Mesenchymal stem cell (in vitro differentiated cells and primary cell): ENCODE data around the gene ANO7.

Experiments used
- DNase-seq: peaks from one replicate; pipeline ENCODE4 v3.0.0-alpha.2; 2013
- H2AFZ ChIP-seq: one replicate; pipeline ENCODE4 v1.6.1; 2013; ENCODE audit warnings: low read depth, mild to moderate bottlenecking, control low read depth, inconsistent platforms, low read length, moderate library complexity
- H2AK5ac ChIP-seq: 2 replicates; pipeline ENCODE4 v1.6.1; 2013; ENCODE audit warnings: low read length, moderate library complexity, mild to moderate bottlenecking, inconsistent platforms; ENCODE audit not compliant: severe bottlenecking
- H2BK120ac ChIP-seq: one replicate; pipeline ENCODE4 v1.6.1; 2013; ENCODE audit warnings: low read depth, mild to moderate bottlenecking, inconsistent platforms, low read length, moderate library complexity
- H2BK12ac ChIP-seq, 2 experiments: one replicate each; pipeline ENCODE4 v1.6.1; 2013; ENCODE audit warnings: inconsistent platforms in 2 of 2, low read length in 2 of 2, mild to moderate bottlenecking in 2 of 2, moderate library complexity in 2 of 2, control low read depth in 1 of 2
- H2BK15ac ChIP-seq: one replicate; pipeline ENCODE4 v1.6.1; 2013; ENCODE audit warnings: mild to moderate bottlenecking, low read depth, inconsistent platforms; ENCODE audit not compliant: poor library complexity, severe bottlenecking
- H2BK5ac ChIP-seq: 2 replicates; pipeline ENCODE4 v1.6.1; 2013; ENCODE audit warnings: low read depth, mild to moderate bottlenecking, low read length, control low read depth, inconsistent platforms; ENCODE audit not compliant: poor library complexity, severe bottlenecking
- H3K14ac ChIP-seq, 2 experiments: one replicate each; pipeline ENCODE4 v1.6.1; 2013; ENCODE audit warnings: inconsistent platforms in 2 of 2, low read length in 2 of 2, control low read depth in 1 of 2, mild to moderate bottlenecking in 1 of 2, moderate library complexity in 1 of 2
- H3K18ac ChIP-seq, 2 experiments: one replicate each; pipeline ENCODE4 v1.6.1; 2013; ENCODE audit warnings: inconsistent platforms in 2 of 2, low read length in 2 of 2, control low read depth in 1 of 2, low read depth in 1 of 2, mild to moderate bottlenecking in 1 of 2
- H3K23ac ChIP-seq, 2 experiments: one replicate each; pipeline ENCODE4 v1.6.1; 2013; ENCODE audit warnings: inconsistent platforms in 2 of 2, low read length in 2 of 2, mild to moderate bottlenecking in 2 of 2, moderate library complexity in 2 of 2, control low read depth in 1 of 2
- H3K27ac ChIP-seq: 2 replicates; pipeline ENCODE4 v1.5.1; 2013; ENCODE audit warnings: mild to moderate bottlenecking, moderate library complexity, low read length, control low read depth, inconsistent platforms; ENCODE audit not compliant: poor library complexity, severe bottlenecking
- H3K27me3 ChIP-seq, 2 experiments: 2 replicates each; pipeline versions ENCODE4 v1.6.1 to v1.7.0; 2013; ENCODE audit warnings: low read length in 2 of 2, mild to moderate bottlenecking in 2 of 2, moderate library complexity in 2 of 2, control low read depth in 1 of 2, inconsistent platforms in 1 of 2; ENCODE audit not compliant: control insufficient read depth in 1 of 2, insufficient read depth in 1 of 2
- H3K36me3 ChIP-seq, 2 experiments: 2 replicates each; pipeline versions ENCODE4 v1.6.1 to v1.7.0; 2013; ENCODE audit warnings: low read length in 2 of 2, control low read depth in 1 of 2, inconsistent platforms in 1 of 2, low read depth in 1 of 2, mild to moderate bottlenecking in 1 of 2; ENCODE audit not compliant: insufficient read depth in 2 of 2, control insufficient read depth in 1 of 2
- H3K4ac ChIP-seq, 2 experiments: one replicate each; pipeline ENCODE4 v1.6.1; 2013; ENCODE audit warnings: inconsistent platforms in 2 of 2, low read length in 2 of 2, mild to moderate bottlenecking in 2 of 2, moderate library complexity in 2 of 2, control low read depth in 1 of 2, low read depth in 1 of 2
- H3K4me1 ChIP-seq: 2 replicates; pipeline ENCODE4 v1.6.1; 2013; ENCODE audit warnings: low read depth, low read length, control low read depth; ENCODE audit not compliant: control insufficient read depth, insufficient read depth
- H3K4me2 ChIP-seq: 2 replicates; pipeline ENCODE4 v1.6.1; 2013; ENCODE audit warnings: low read length, mild to moderate bottlenecking, inconsistent platforms; ENCODE audit not compliant: poor library complexity, severe bottlenecking
- H3K4me3 ChIP-seq, 2 experiments: 2 replicates each; pipeline versions ENCODE4 v1.5.1 to v1.7.0; 2013; ENCODE audit warnings: low read length in 2 of 2, mild to moderate bottlenecking in 2 of 2, control low read depth in 1 of 2, low read depth in 1 of 2; ENCODE audit not compliant: insufficient read depth in 1 of 2
- H3K79me1 ChIP-seq: replicated peaks from 2 replicates; pipeline ENCODE4 v1.6.1; 2013; ENCODE audit warnings: mild to moderate bottlenecking, control low read depth, low read length, inconsistent platforms; ENCODE audit not compliant: poor library complexity, severe bottlenecking
- H3K9ac ChIP-seq: 2 replicates; pipeline ENCODE4 v1.7.0; 2013; ENCODE audit warnings: mild to moderate bottlenecking, low read length, moderate library complexity
- H3K9me3 ChIP-seq: 2 replicates; pipeline ENCODE4 v1.7.0; 2013; ENCODE audit warnings: mild to moderate bottlenecking, low read length; ENCODE audit not compliant: control insufficient read depth
- H4K8ac ChIP-seq: one replicate; pipeline ENCODE4 v1.6.1; 2013; ENCODE audit warnings: inconsistent platforms, mild to moderate bottlenecking, low read length, moderate library complexity
- H4K91ac ChIP-seq: one replicate; pipeline ENCODE4 v1.6.1; 2013; ENCODE audit warnings: mild to moderate bottlenecking, low read length, inconsistent platforms
- WGBS: methylation state at CpG from one replicate; pipeline ENCODE4 v1.1.7; 2013; ENCODE audit warnings: mixed read lengths; 5-methylcytosine and 5-hydroxymethylcytosine counted together

The ANO7 gene

DNA sequence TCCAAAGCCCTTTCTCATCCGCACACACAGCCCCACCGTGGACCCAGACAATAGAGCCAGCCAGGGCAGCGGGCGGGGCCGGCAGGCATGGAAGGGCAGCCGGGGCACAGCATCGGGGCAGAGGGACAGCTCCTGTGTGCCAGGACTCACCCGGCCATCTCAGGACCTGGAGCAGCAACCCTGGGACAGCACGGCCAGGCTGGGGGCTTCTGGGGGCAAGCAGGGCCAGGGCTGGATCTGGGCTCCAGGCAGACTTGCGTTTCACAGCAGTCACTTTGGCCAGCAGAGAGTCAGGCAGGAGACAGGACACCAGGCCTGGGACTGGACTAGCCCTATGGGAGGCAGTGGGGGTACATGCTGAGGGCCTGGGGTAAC, 15.5 kb downstream of the ANO7 start:
- Histone ChIP-seq H2BK12ac (no peak overlapping the region), H2BK120ac (no peak overlapping the region), H3K23ac (no peak overlapping the region), H3K4me2 (no peak overlapping the region), H3K27me3 (peaks cover 6 to 25% of the 10 kb centered on the region in 2 experiments), H3K4ac (no peak overlapping the region), H3K27ac (no peak overlapping the region), H3K9ac (no peak overlapping the region), H4K91ac (no peak overlapping the region), H2BK5ac (no peak overlapping the region), H2AFZ (no peak overlapping the region), H2BK15ac (no peak overlapping the region), H4K8ac (no peak overlapping the region), H3K9me3 (no peaks in the 10 kb centered on the region), H3K79me1 (no peaks in the 10 kb centered on the region), H3K4me3 (no peak overlapping the region), H3K14ac (peak overlapping the region in 1 of 2 experiments; percentile 38), H2AK5ac (no peak overlapping the region), H3K36me3 (no peaks in the 10 kb centered on the region), H3K18ac (no peak overlapping the region), H3K4me1 (peaks cover 6% of the 10 kb centered on the region)
- DNase-seq, result no peak
- whole genome bisulfite sequencing, result 94% methylated on average over 10 of the region's 10 CpGs

DNA sequence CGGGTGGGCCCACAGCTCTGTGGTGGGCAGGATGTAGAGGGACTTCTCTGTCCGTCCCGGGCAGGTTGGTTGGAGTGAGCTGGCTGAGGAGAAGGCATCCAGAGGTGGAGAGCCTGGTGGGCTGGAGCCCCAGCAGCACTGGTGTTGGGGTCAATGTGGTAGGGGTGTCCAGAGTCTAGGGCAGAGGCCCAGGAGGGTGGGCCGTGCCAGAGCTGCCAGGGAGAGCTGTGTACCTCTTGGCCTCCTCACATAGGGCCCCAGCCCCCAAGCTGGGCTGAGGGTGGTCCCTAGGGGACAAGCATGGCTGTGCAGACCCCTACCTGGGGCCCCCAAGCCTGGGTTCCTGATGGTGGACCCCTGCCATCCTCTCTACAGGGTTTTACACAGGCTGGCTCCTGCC, 16.0 kb downstream of the ANO7 start:
- WGBS, result 73% methylated on average over 4 of the region's 4 CpGs
- H4K91ac ChIP-seq, result no peak overlapping the region
- no peaks in the 10 kb centered on the region for H3K36me3 ChIP-seq
- no peak overlapping the region for H3K23ac ChIP-seq
- H2BK12ac ChIP-seq, result no peak overlapping the region
- peaks cover 6 to 24% of the 10 kb centered on the region in 2 experiments for H3K27me3 ChIP-seq
- H3K79me1 ChIP-seq, result no peaks in the 10 kb centered on the region
- H3K4me1 ChIP-seq, result peaks cover 6% of the 10 kb centered on the region
- no peak overlapping the region for H2BK5ac ChIP-seq
- no peak overlapping the region for H3K9ac ChIP-seq
- H3K4ac ChIP-seq, result no peak overlapping the region
- no peak overlapping the region for H2AK5ac ChIP-seq
- H3K4me2 ChIP-seq, result no peak overlapping the region
- H3K4me3 ChIP-seq, result no peak overlapping the region
- no peak overlapping the region for H3K27ac ChIP-seq
- no peak overlapping the region for H3K14ac ChIP-seq
- DNase-seq, result no peak
- H3K18ac ChIP-seq, result no peak overlapping the region
- H4K8ac ChIP-seq, result no peak overlapping the region
- no peaks in the 10 kb centered on the region for H3K9me3 ChIP-seq
- H2BK120ac ChIP-seq, result no peak overlapping the region
- no peak overlapping the region for H2AFZ ChIP-seq
- H2BK15ac ChIP-seq, result no peak overlapping the region

DNA sequence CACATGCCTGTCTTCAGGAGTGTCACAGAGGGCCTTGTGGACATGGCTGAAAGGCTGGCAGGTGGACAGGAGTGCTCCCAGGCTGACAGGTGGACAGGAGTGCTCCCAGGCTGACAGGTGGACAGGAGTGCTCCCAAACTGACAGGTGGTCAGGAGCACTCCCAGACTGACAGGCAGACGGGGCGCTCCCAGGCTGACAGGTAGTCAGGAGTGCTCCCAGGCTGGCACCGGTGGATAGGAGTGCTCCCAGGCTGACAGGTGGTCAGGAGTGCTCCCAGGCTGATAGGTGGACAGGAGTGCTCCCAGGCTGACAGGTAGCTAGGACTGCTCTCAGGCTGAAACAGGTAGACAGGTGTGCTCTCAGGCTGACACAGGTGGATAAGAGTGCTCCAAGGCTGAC, 16.6 kb downstream of the ANO7 start:
- no peaks in the 10 kb centered on the region for H3K36me3 ChIP-seq
- no peak overlapping the region for H2BK15ac ChIP-seq
- no peaks in the 10 kb centered on the region for H3K79me1 ChIP-seq
- peak overlapping the region; percentile 21 for H4K91ac ChIP-seq
- peaks cover 6 to 24% of the 10 kb centered on the region in 2 experiments for H3K27me3 ChIP-seq
- H3K23ac ChIP-seq, result no peak overlapping the region
- H2AFZ ChIP-seq, result no peak overlapping the region
- no peak overlapping the region for H3K4me3 ChIP-seq
- H3K27ac ChIP-seq, result no peak overlapping the region
- H4K8ac ChIP-seq, result no peak overlapping the region
- H3K9me3 ChIP-seq, result no peaks in the 10 kb centered on the region
- no peak overlapping the region for H3K18ac ChIP-seq
- no peak overlapping the region for H2BK12ac ChIP-seq
- peak overlapping the region in 1 of 2 experiments; percentile 75 for H3K14ac ChIP-seq
- no peak overlapping the region for H2BK120ac ChIP-seq
- H3K4me2 ChIP-seq, result no peak overlapping the region
- no peak overlapping the region for H3K4ac ChIP-seq
- H3K9ac ChIP-seq, result no peak overlapping the region
- DNase-seq, result no peak
- no peak overlapping the region for H2BK5ac ChIP-seq
- peaks cover 6% of the 10 kb centered on the region for H3K4me1 ChIP-seq
- no peak overlapping the region for H2AK5ac ChIP-seq
- 96% methylated on average over 3 of the region's 3 CpGs for WGBS

DNA sequence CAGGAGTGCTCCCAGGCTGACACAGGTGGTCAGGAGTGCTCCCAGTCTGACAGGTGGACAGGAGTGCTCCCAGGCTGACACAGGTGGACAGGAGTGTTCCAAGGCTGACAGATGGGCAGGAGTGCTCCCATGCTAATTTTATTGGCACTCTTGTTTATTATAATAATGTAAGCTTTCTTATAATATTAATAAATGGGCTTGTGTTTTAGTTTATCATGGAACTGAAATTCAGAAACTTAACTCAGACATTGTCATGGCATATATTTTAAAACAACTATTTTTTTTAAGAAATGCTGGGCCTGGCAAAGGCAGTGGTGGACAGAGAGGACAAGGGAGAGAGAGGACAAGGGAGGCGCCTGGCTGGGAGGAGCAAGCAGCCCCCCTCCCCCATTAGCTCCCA, 18.7 kb downstream of the ANO7 start:
- H3K4me2 ChIP-seq, result no peak overlapping the region
- no peak overlapping the region for H3K4ac ChIP-seq
- H2AFZ ChIP-seq, result no peak overlapping the region
- H3K4me1 ChIP-seq, result peaks cover 2% of the 10 kb centered on the region
- no CpG with 5 or more reads among the region's 1 CpG for WGBS
- no peak for DNase-seq
- H3K4me3 ChIP-seq, result no peak overlapping the region
- H3K9ac ChIP-seq, result no peak overlapping the region
- H3K9me3 ChIP-seq, result no peaks in the 10 kb centered on the region
- no peak overlapping the region for H2BK5ac ChIP-seq
- peaks cover 12 to 41% of the 10 kb centered on the region in 2 experiments for H3K27me3 ChIP-seq
- H3K36me3 ChIP-seq, result no peaks in the 10 kb centered on the region
- no peak overlapping the region for H2BK15ac ChIP-seq
- no peak overlapping the region for H3K27ac ChIP-seq
- H4K91ac ChIP-seq, result no peak overlapping the region
- no peaks in the 10 kb centered on the region for H3K79me1 ChIP-seq
- no peak overlapping the region for H3K14ac ChIP-seq
- H2BK12ac ChIP-seq, result no peak overlapping the region
- no peak overlapping the region for H2AK5ac ChIP-seq
- no peak overlapping the region for H3K18ac ChIP-seq
- no peak overlapping the region for H4K8ac ChIP-seq
- H3K23ac ChIP-seq, result no peak overlapping the region
- no peak overlapping the region for H2BK120ac ChIP-seq
